Upper lobe of left lung (tissue), 4 donors: ENCODE data around the gene UBAC1.

Source experiments
- CTCF ChIP-seq, 6 experiments: fragments of 450-650 bp in 4 of 6; fragments of 200-600 bp in 2 of 6; sonication (generic) in 2 of 6; IDR thresholded peaks; one replicate each; pipeline ENCODE4 v1.5.1; 2016 to 2019; ENCODE audit warnings: antibody characterized with exemption in 6 of 6
- EP300 ChIP-seq, 4 donors: sonication (generic); formaldehyde crosslinking; IDR thresholded peaks; one replicate each; pipeline ENCODE4 v1.5.1; 2017; ENCODE audit warnings: antibody characterized with exemption in 4 of 4, control low read depth in 2 of 4
- POLR2A ChIP-seq, 4 donors: fragments of 450-650 bp; IDR thresholded peaks; one replicate each; pipeline ENCODE4 v1.5.1; 2016 to 2017; ENCODE audit warnings: antibody characterized with exemption in 4 of 4, mild to moderate bottlenecking in 2 of 4
- POLR2AphosphoS5 ChIP-seq, 2 donors: sonication (generic); formaldehyde crosslinking; IDR thresholded peaks; one replicate each; pipeline ENCODE4 v1.5.1; 2017; ENCODE audit warnings: antibody characterized with exemption in 2 of 2

GRCh38 chr9:135974220-135974573 is 13.0 kb upstream of the UBAC1 start:
- TF ChIP-seq POLR2A (IDR thresholded peaks at IDR 0.05) = no peak
- TF ChIP-seq CTCF (IDR thresholded peaks at IDR 0.05) = no peak
- TF ChIP-seq POLR2AphosphoS5 (IDR thresholded peaks at IDR 0.05) = no peak
- TF ChIP-seq EP300 (IDR thresholded peaks at IDR 0.05) = no peak
